ENCODE measurements around the gene NDUFAF8. TPM values are rescaled to one million over a fixed set of nuclear protein-coding genes. Genes with fewer than 3 reads are reported as not detected.

Gene NDUFAF8
- total RNA-seq, 4 donors from 2014 or later = 16.9 to 38.4 (median 22.3) TPM

- Histone ChIP-seq H3K4me3 (no peak overlapping the region), H3K36me3 (peaks cover 0 to 69% of the 10 kb centered on the region in 2 donors)
Observed at GRCh38 chr17:81234940-81235821, 3.9 kb upstream of the NDUFAF8 start.

DNA sequence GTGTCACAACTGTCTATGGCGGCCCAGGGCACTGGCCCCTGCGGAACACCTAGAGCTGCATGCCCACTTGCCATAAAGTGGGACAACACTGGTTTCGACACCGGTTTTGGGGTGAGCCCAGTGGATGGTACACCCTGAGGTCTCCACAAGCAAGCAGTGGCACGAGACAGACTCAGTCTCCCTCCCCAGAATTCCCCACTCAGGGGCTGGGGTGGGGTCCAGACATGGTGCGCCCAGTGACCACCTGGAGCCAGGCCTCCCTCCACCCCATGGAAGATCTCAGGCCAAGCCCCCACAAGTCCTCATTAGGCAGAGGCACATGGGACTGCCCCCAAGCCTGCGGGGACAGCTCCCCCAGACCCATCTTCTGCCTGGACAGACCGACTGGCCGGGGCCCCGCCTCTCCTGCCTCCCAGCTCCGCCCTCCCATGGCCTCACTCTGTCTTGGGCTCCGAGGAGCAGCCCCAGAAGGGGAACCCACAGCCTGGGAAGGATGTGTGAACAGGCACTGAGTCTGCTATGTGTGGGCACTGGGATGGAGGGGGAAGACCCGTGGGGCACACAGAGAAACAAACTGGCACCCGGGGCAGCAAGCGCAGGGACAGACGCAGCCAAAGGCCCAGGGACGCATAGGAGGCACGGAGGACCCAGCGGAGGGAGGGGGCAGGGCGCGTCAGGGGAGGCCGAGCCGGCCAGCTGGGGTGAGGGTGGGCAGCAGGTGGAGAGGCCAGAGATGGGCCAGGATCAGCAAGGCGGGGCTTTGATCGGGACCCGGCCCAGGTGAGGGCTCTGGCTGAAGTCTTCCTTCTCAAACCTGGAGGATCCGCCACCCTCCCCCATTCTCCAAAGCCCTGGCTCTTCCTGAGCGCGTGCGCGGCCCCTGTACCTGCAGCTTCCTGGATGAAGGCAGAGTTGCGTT lies 3.0 kb upstream of the NDUFAF8 start:
- H3K27me3 ChIP-seq = no peaks in the 10 kb centered on the region
- WGBS, 2 donors (ENCODE audit: low coverage in 1 of 2) = 91% methylated on average over 9 of the region's 32 CpGs; no CpG with 5 or more reads in 1 of the 2 donors
- peaks cover 0 to 62% of the 10 kb centered on the region in 2 donors for H3K36me3 ChIP-seq
- TF ChIP-seq EP300 (IDR thresholded peaks at IDR 0.05) = no peak
- TF ChIP-seq, protein P1, sequence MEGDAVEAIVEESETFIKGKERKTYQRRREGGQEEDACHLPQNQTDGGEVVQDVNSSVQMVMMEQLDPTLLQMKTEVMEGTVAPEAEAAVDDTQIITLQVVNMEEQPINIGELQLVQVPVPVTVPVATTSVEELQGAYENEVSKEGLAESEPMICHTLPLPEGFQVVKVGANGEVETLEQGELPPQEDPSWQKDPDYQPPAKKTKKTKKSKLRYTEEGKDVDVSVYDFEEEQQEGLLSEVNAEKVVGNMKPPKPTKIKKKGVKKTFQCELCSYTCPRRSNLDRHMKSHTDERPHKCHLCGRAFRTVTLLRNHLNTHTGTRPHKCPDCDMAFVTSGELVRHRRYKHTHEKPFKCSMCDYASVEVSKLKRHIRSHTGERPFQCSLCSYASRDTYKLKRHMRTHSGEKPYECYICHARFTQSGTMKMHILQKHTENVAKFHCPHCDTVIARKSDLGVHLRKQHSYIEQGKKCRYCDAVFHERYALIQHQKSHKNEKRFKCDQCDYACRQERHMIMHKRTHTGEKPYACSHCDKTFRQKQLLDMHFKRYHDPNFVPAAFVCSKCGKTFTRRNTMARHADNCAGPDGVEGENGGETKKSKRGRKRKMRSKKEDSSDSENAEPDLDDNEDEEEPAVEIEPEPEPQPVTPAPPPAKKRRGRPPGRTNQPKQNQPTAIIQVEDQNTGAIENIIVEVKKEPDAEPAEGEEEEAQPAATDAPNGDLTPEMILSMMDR (IDR thresholded peaks at IDR 0.05) = no peak
- no peaks in the 10 kb centered on the region for H3K9me3 ChIP-seq
- peaks cover 0 to 50% (median 27%) of the 10 kb centered on the region in 3 donors for H3K4me1 ChIP-seq
- H3K4me3 ChIP-seq = no peak overlapping the region
- no peak overlapping the region for H3K27ac ChIP-seq
- ATAC-seq = no peak

More at GRCh38 chr17:81234940-81235821, 3.9 kb upstream of the NDUFAF8 start:
- WGBS, 2 donors (ENCODE audit: low coverage in 1 of 2) = 84 to 88% methylated on average over 13 to 14 of the region's 26 CpGs
- H3K27ac ChIP-seq = no peak overlapping the region
- no peaks in the 10 kb centered on the region for H3K27me3 ChIP-seq
- TF ChIP-seq POLR2A (IDR thresholded peaks at IDR 0.05) = no peak
- no peak for TF ChIP-seq EP300 (IDR thresholded peaks at IDR 0.05)
- TF ChIP-seq, protein P1 (IDR thresholded peaks at IDR 0.05) = no peak
- no peak for ATAC-seq
- H3K9me3 ChIP-seq = no peaks in the 10 kb centered on the region
- peaks cover 0 to 41% (median 22%) of the 10 kb centered on the region in 3 donors for H3K4me1 ChIP-seq

DNA sequence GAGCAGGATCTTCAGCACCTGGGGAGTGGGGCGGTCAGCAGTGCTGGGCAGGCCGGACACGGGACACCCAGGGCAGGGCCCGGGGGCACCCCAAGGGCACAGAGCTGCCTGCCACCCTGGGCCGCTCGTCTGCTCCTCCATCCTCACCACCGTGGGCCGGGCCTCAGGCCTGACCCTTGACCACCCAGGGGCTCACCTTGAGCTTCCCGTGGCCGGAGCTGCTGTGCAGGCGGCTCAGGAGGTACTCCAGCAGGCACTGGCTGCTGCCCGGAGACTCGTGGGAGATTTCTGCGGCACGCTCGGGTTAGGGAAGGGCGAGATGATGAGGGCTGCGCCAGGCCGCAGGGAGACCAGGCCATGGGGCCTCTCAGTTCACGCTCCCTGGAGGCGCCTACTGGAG lies 2.3 kb upstream of the NDUFAF8 start:
- Histone ChIP-seq H3K36me3 (peaks cover 0 to 61% of the 10 kb centered on the region in 2 donors), H3K27ac (no peak overlapping the region), H3K27me3 (no peaks in the 10 kb centered on the region), H3K4me3 (no peak overlapping the region), H3K9me3 (no peaks in the 10 kb centered on the region), H3K4me1 (peaks cover 0 to 57% (median 27%) of the 10 kb centered on the region in 3 donors)
- no peak for ATAC-seq
- TF ChIP-seq, protein P1 (IDR thresholded peaks at IDR 0.05) = no peak
- TF ChIP-seq POLR2AphosphoS5 (IDR thresholded peaks at IDR 0.05) = no peak
- WGBS, 2 donors (ENCODE audit: low coverage in 1 of 2) = 70% methylated on average over 2 of the region's 21 CpGs; no CpG with 5 or more reads in 1 of the 2 donors

DNA sequence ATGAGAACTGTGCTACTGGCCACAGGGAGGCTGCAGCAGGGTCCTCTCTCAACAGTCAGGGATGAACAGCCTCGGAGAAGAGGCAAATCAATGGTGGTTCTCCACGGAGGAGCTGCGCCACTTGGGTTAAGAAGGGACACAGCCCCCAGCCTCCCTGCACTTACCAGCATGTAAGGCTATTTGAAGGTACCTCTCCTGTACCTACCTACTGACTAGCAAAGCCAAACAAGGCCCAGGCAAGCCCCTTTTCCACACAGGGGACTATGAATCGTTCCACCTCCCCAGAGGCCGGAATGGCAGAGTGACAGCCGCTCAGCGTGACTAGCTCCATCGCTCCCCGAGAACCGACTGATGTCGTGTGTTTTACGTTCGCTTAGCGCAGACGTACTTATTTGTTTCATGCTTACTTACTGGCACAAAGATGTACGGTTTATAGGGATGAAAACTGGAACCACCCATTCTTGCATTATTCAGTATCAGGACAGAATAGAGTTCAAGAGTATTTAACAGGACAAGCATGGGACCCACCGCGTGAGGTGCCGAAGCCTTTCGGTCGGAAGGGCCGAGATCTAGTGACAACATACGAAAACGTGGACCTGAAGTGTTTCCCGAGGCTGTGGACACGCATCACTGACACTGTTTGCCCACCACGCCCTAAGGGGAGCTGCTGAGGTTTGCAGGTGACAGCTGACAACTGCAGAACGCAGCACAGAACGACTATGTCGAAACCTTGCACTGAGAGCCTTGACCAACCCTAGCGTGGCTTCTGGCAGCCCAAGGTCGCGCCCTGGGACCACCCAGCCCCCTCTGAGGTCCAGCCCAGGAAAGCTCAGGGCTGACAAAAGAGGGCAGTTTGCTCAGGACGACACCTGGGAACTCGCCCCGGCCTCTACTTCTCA lies 1.3 kb upstream of the NDUFAF8 start:
- Histone ChIP-seq H3K4me3 (peak overlapping the region; percentile 74 to 92), H3K27ac (peak overlapping the region in 1 of 4 donors; percentile 77), H3K27me3 (no peaks in the 10 kb centered on the region), H3K4me1 (peaks cover 0 to 65% (median 27%) of the 10 kb centered on the region in 3 donors), H3K36me3 (peaks cover 0 to 53% of the 10 kb centered on the region in 2 donors), H3K9me3 (no peaks in the 10 kb centered on the region)
- no peak for ATAC-seq
- WGBS, 2 donors (ENCODE audit: low coverage in 1 of 2) = 38 to 84% methylated on average over 3 to 11 of the region's 36 CpGs
- TF ChIP-seq EP300 (IDR thresholded peaks at IDR 0.05) = no peak

Measured in gastroesophageal sphincter (tissue), 4 donors.